HepG2 (cell line): ENCODE measurements around the gene NT5C. TPM values are rescaled to one million over a fixed set of nuclear protein-coding genes. Genes with fewer than 3 reads are reported as not detected.
A peak's percentile ranks its signal among the peaks of the same experiment; 100 is the strongest.

ENCODE experiments used
- HIVEP1 ChIP-seq: sonication (generic); formaldehyde crosslinking; IDR thresholded peaks from 2 replicates; pipeline ENCODE4 v1.4.0; 2020; ENCODE audit warnings: mild to moderate bottlenecking, missing genetic modification reagents
- MEIS1 ChIP-seq: sonication (generic); formaldehyde crosslinking; IDR thresholded peaks from 2 replicates; pipeline ENCODE4 v1.9.0; 2021; ENCODE audit warnings: mild to moderate bottlenecking, missing genetic modification reagents, moderate library complexity, borderline replicate concordance
- POLR2A ChIP-seq, 2 experiments: IDR thresholded peaks; 2 replicates each; pipeline ENCODE4 v1.6.1; 2011; ENCODE audit warnings: low read depth in 2 of 2, low read length in 2 of 2, mild to moderate bottlenecking in 1 of 2, moderate library complexity in 1 of 2; ENCODE audit not compliant: insufficient read depth in 1 of 2
- RBM39 ChIP-seq: fragments of 200-400 bp; formaldehyde crosslinking; IDR thresholded peaks from one replicate; pipeline ENCODE4 v1.6.1; 2018; ENCODE audit warnings: antibody characterized with exemption, mild to moderate bottlenecking, low read depth, low read length; ENCODE audit not compliant: poor library complexity, severe bottlenecking
- REL ChIP-seq: sonication (generic); formaldehyde crosslinking; conservative IDR thresholded peaks from 2 replicates; pipeline ENCODE4 v1.8.0; 2022; ENCODE audit warnings: mild to moderate bottlenecking, missing genetic modification reagents, moderate library complexity
- WIZ ChIP-seq: sonication (generic); formaldehyde crosslinking; IDR thresholded peaks from 2 replicates; pipeline ENCODE4 v1.5.1; 2020; ENCODE audit warnings: mild to moderate bottlenecking, missing genetic modification reagents
- ZBTB8A ChIP-seq: sonication (generic); formaldehyde crosslinking; IDR thresholded peaks from 2 replicates; pipeline ENCODE4 v1.4.0; 2020; ENCODE audit warnings: mild to moderate bottlenecking, low read depth, missing genetic modification reagents, borderline replicate concordance
- ZNF430 ChIP-seq: sonication (generic); formaldehyde crosslinking; IDR thresholded peaks from 2 replicates; pipeline ENCODE4 v1.9.0; 2021; ENCODE audit warnings: mild to moderate bottlenecking, missing genetic modification reagents
- ZNF557 ChIP-seq: sonication (generic); formaldehyde crosslinking; IDR thresholded peaks from 2 replicates; pipeline ENCODE4 v1.4.0; 2020; ENCODE audit warnings: missing genetic modification reagents
- polyA plus RNA-seq, 8 experiments: library from polyadenylated mRNA; depleted of rRNA in 3 of 8; stranded (reverse) in 7 of 8; unstranded in 1 of 8; fragments of >200 nt; fragmentation: Illumina TruSeq in 4 of 8; extraction: Trizol in 4 of 8; gene quantifications; 2 replicates each; pipeline versions ENCODE4 v1.2.1 to v1.2.3, GENCODE V29; 2011 to 2016; ENCODE audit warnings: low read depth in 4 of 8, missing spikeins in 1 of 8, mixed read lengths in 1 of 8; ENCODE audit not compliant: insufficient read depth in 1 of 8
- total RNA-seq, 5 experiments: library from RNA; depleted of rRNA; stranded (reverse); fragments of >200 nt; fragmentation: Illumina TruSeq; extraction: Trizol; gene quantifications; 2 replicates each; pipeline ENCODE4 v1.2.3, GENCODE V29; 2016; ENCODE audit warnings: low read depth in 1 of 5
- TF ChIP-seq, protein P1 (sequence below): sonication (generic); formaldehyde crosslinking; IDR thresholded peaks from 2 replicates; pipeline ENCODE4 v1.4.0; 2020; ENCODE audit warnings: missing genetic modification reagents
- TF ChIP-seq, protein P2 (sequence below): sonication (generic); formaldehyde crosslinking; IDR thresholded peaks from 2 replicates; pipeline ENCODE4 v1.5.1; 2020; ENCODE audit warnings: missing genetic modification reagents, mild to moderate bottlenecking, borderline replicate concordance
- TF ChIP-seq, protein P3 (sequence below): sonication (generic); formaldehyde crosslinking; IDR thresholded peaks from 2 replicates; pipeline ENCODE4 v1.4.0; 2020; ENCODE audit warnings: missing genetic modification reagents
- TF ChIP-seq, protein P4 (sequence below): sonication (generic); formaldehyde crosslinking; IDR thresholded peaks from 2 replicates; pipeline ENCODE4 v1.9.0; 2022; ENCODE audit warnings: missing genetic modification reagents, mild to moderate bottlenecking, borderline replicate concordance
- TF ChIP-seq, protein P5 (sequence below): sonication (generic); formaldehyde crosslinking; IDR thresholded peaks from 2 replicates; pipeline ENCODE4 v1.5.0; 2020; ENCODE audit warnings: missing genetic modification reagents, mild to moderate bottlenecking, borderline replicate concordance

NT5C gene
- total and polyA plus RNA-seq, 2 of the 13 experiments (the other 11 are each of a cell fraction or from before 2014, with no cell fraction given): 42.8 to 48.6 TPM

DNA sequence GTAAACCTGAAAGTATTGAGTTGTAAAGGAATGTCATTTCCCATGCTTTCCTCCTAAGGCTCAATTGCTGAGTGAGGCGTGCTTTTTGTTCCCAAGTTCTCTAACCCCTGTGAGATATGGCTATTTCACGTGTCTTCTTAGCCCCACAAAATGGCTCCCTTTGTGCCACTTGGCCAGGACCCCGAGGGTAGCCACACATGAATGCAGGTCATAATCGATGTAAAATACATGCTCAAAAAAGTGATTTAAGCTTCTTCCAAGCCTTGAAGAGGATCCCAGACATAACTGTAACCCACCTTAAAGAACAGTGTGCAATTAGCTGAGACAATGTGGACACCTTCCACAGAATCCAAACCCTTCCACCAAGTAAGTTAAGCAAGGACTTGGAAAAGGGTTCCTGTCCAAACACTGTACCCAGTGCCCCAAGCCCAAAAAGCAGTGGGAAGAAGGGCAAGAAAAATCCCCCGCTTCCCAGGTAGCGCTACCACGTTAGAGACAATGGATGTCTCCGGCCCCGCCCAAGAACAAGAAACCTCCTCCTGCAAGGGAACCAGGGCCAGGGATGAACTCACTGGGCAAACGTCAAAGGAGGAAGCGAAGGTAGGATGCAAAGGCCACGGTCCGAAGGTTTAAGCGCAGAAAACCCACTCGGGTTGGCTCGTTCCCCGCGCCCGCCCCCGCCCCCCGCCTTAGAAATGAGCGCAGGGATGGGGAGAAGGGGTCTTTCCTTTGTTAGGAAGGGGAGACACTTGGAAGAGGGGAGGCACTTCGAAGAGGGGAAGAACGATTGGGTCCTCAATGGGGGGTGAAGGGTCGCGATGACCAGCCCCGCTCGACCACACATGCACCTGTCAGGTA is 21.6 kb upstream of the NT5C start (continued):
- no peak for TF ChIP-seq ZNF557 (CRISPR knock-in tag)
- TF ChIP-seq WIZ (CRISPR knock-in tag): no peak
- TF ChIP-seq, protein P1, sequence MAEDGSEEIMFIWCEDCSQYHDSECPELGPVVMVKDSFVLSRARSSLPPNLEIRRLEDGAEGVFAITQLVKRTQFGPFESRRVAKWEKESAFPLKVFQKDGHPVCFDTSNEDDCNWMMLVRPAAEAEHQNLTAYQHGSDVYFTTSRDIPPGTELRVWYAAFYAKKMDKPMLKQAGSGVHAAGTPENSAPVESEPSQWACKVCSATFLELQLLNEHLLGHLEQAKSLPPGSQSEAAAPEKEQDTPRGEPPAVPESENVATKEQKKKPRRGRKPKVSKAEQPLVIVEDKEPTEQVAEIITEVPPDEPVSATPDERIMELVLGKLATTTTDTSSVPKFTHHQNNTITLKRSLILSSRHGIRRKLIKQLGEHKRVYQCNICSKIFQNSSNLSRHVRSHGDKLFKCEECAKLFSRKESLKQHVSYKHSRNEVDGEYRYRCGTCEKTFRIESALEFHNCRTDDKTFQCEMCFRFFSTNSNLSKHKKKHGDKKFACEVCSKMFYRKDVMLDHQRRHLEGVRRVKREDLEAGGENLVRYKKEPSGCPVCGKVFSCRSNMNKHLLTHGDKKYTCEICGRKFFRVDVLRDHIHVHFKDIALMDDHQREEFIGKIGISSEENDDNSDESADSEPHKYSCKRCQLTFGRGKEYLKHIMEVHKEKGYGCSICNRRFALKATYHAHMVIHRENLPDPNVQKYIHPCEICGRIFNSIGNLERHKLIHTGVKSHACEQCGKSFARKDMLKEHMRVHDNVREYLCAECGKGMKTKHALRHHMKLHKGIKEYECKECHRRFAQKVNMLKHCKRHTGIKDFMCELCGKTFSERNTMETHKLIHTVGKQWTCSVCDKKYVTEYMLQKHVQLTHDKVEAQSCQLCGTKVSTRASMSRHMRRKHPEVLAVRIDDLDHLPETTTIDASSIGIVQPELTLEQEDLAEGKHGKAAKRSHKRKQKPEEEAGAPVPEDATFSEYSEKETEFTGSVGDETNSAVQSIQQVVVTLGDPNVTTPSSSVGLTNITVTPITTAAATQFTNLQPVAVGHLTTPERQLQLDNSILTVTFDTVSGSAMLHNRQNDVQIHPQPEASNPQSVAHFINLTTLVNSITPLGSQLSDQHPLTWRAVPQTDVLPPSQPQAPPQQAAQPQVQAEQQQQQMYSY (CRISPR knock-in tag): no peak
- TF ChIP-seq, protein P2, sequence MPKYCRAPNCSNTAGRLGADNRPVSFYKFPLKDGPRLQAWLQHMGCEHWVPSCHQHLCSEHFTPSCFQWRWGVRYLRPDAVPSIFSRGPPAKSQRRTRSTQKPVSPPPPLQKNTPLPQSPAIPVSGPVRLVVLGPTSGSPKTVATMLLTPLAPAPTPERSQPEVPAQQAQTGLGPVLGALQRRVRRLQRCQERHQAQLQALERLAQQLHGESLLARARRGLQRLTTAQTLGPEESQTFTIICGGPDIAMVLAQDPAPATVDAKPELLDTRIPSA (CRISPR knock-in tag): no peak
- TF ChIP-seq, protein P3, sequence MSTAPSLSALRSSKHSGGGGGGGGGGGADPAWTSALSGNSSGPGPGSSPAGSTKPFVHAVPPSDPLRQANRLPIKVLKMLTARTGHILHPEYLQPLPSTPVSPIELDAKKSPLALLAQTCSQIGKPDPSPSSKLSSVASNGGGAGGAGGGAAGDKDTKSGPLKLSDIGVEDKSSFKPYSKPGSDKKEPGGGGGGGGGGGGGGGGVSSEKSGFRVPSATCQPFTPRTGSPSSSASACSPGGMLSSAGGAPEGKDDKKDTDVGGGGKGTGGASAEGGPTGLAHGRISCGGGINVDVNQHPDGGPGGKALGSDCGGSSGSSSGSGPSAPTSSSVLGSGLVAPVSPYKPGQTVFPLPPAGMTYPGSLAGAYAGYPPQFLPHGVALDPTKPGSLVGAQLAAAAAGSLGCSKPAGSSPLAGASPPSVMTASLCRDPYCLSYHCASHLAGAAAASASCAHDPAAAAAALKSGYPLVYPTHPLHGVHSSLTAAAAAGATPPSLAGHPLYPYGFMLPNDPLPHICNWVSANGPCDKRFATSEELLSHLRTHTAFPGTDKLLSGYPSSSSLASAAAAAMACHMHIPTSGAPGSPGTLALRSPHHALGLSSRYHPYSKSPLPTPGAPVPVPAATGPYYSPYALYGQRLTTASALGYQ: no peak
- TF ChIP-seq, protein P4, sequence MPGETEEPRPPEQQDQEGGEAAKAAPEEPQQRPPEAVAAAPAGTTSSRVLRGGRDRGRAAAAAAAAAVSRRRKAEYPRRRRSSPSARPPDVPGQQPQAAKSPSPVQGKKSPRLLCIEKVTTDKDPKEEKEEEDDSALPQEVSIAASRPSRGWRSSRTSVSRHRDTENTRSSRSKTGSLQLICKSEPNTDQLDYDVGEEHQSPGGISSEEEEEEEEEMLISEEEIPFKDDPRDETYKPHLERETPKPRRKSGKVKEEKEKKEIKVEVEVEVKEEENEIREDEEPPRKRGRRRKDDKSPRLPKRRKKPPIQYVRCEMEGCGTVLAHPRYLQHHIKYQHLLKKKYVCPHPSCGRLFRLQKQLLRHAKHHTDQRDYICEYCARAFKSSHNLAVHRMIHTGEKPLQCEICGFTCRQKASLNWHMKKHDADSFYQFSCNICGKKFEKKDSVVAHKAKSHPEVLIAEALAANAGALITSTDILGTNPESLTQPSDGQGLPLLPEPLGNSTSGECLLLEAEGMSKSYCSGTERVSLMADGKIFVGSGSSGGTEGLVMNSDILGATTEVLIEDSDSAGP (CRISPR knock-in tag): no peak
- TF ChIP-seq, protein P5, sequence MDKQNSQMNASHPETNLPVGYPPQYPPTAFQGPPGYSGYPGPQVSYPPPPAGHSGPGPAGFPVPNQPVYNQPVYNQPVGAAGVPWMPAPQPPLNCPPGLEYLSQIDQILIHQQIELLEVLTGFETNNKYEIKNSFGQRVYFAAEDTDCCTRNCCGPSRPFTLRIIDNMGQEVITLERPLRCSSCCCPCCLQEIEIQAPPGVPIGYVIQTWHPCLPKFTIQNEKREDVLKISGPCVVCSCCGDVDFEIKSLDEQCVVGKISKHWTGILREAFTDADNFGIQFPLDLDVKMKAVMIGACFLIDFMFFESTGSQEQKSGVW (CRISPR knock-in tag): no peak
- peak; percentile 16 to 21; a peak in 1 of 4 replicates for TF ChIP-seq POLR2A (IDR thresholded peaks at IDR 0.05; ENCODE audit: insufficient read depth in 1 of 2, low read depth in 2 of 2, low read length in 2 of 2)
- TF ChIP-seq RBM39: no peak
- peak; percentile 44; the same call in 1 of the 2 replicates for TF ChIP-seq HIVEP1 (CRISPR knock-in tag)
- TF ChIP-seq MEIS1: no peak; the same call in 1 of the 2 replicates
- TF ChIP-seq REL: 0 out of 2 replicates have a peak, but pooled peaks have one; percentile 10
- no peak for TF ChIP-seq ZNF430 (CRISPR knock-in tag)
- TF ChIP-seq ZBTB8A (CRISPR knock-in tag): no peak
